Cardiac fibroblast (primary cell): ENCODE results near the gene OR2L13.

ENCODE experiments used
- DNase-seq, 2 donors: peaks; one replicate each; pipeline versions ENCODE4 v3.0.0 to v3.0.0-alpha.2; 2010; ENCODE audit warnings: low read depth in 2 of 2
- H3K4me3 ChIP-seq, 2 donors: replicated peaks in 1 of 2; 1 replicate in 1 of 2; 2 replicates in 1 of 2; pipeline ENCODE4 v1.5.1; 2011; ENCODE audit warnings: low read depth in 2 of 2, low read length in 2 of 2, mild to moderate bottlenecking in 2 of 2, moderate library complexity in 1 of 2
- TF ChIP-seq, protein P1 (sequence below): IDR thresholded peaks from one replicate; pipeline ENCODE4 v1.5.1; 2011; ENCODE audit warnings: low read depth, mild to moderate bottlenecking, low read length, inconsistent platforms

The OR2L13 gene

DNA sequence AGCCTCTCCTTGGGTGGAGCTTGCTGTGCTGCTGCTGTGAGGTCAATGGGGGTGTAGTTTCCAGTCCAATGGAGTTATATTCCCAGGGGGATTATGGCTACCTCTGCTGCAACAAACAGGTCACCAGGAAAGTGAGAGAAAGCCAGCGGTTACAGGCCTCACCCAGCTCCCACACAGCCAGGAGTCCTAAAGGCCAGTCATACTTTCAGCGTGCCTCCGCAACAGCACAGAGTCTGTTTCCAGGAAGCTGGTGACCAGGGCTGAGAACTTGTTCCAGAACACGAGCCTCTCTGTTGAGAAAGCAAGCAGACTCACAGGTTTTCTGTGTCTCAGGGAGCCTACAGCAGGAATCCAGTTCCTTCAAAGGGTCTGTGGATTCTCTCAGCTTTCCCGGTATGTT, 32.7 kb downstream of the OR2L13 start:
- TF ChIP-seq, protein P1, sequence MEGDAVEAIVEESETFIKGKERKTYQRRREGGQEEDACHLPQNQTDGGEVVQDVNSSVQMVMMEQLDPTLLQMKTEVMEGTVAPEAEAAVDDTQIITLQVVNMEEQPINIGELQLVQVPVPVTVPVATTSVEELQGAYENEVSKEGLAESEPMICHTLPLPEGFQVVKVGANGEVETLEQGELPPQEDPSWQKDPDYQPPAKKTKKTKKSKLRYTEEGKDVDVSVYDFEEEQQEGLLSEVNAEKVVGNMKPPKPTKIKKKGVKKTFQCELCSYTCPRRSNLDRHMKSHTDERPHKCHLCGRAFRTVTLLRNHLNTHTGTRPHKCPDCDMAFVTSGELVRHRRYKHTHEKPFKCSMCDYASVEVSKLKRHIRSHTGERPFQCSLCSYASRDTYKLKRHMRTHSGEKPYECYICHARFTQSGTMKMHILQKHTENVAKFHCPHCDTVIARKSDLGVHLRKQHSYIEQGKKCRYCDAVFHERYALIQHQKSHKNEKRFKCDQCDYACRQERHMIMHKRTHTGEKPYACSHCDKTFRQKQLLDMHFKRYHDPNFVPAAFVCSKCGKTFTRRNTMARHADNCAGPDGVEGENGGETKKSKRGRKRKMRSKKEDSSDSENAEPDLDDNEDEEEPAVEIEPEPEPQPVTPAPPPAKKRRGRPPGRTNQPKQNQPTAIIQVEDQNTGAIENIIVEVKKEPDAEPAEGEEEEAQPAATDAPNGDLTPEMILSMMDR, result no peak
- no peak for DNase-seq
- H3K4me3 ChIP-seq, result no peak overlapping the region

DNA sequence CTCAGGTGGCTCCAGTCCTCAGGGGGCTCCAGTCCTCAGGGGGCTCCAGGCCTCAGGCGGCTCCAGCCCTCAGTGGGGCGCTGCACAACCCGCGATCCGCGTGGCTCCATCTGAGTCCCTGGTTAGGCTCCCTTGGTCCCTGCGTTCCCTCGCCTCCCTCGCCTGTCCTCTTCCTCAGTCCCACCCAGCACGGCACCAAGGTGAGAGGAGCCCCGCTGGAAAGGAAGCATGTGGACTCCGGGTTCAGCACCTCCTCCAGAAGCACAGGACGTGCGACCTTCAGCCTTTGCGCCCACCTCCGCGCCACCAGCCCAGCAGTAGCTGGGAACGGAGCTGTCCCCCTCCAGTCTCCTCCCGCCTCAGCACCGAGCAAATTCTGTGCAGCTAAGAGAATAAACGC, 41.8 kb downstream of the OR2L13 start:
- H3K4me3 ChIP-seq, result no peak overlapping the region
- no peak for DNase-seq
- TF ChIP-seq, protein P1, result no peak

- DNase-seq, result no peak
- TF ChIP-seq, protein P1, result no peak
- H3K4me3 ChIP-seq, result no peak overlapping the region
These were observed 45.9 kb downstream of the OR2L13 start for GRCh38 chr1:248140846-248141245.

DNA sequence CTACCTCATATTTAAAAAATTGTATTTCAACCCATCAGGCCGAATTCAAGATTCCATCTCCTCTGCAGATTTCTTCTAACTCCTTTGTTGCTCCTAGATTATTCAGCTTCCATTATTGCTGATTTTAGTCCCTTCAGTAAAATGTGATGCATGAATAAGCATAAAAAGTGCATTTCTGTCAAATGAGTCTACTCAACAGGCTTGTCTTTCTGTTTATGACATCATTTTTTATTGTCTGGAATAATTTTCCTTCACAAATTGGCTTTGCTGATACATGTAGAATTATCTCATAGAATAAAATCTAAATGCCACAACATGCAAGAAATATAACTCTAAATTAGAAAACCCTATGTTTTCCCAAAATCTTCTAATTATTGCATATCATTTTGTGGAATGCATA, 48.3 kb downstream of the OR2L13 start:
- no peak for DNase-seq
- no peak overlapping the region for H3K4me3 ChIP-seq
- TF ChIP-seq, protein P1, result no peak

DNA sequence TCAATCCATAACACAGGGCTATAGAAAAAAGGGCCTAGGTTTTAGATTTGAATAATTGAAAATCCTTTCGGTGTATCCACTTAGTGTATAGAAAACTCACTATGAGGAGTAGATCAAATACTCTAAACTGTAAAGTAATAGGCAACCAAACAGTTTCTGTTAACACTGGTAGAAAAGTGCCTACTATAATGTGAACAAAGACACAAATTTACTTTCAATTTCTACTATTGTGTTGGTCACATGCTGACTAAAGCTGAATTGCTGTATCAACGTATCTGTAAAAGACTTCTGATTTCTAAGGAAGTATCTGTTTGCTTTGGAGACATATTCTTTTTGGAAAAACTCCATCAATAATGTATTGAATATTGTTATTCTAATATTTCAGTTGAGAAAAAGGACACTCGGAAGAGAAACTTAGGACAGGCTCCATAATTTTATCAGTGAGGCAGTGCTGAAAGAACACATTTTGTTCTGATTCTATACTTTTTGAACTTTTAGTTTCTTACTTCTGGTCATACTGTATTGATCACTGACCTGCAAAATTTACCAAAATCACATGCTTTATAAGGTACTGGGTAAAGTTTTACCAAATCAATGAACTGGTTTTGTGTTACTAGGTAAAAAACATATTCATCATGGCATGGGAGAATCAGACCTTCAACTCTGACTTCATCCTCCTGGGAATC, 49.7 kb downstream of the OR2L13 start, which contains the start of gene OR2M5:
TSS of gene OR2M5 (plus strand) at position 636 of the 686 bp plus-strand sequence. CDS start at position 636, 0 bp downstream.
- DNase-seq, result no peak
- no peak within 1 kb of the TSS for H3K4me3 ChIP-seq
- TF ChIP-seq, protein P1, result no peak
